Endothelial cell of umbilical vein (primary cell): ENCODE results near the gene UBR3. TPM values are rescaled to one million over a fixed set of nuclear protein-coding genes. Genes with fewer than 3 reads are reported as not detected.
"Not testable (repeated sequence)": the region's sequence is repeated elsewhere in the genome, so short reads cannot be mapped to it uniquely, and the experiment has no call there.

Experiments used
- BruUV-seq: library from RNA; stranded (reverse); fragments of 400-500 nt; replicated peaks from 2 replicates; lab custom pipeline; 2021; lab: Mats Ljungman, UMichigan
- CTCF ChIA-PET: fragments of 300-600, 350-600 bp; sonication (Branson Sonifier 250); formaldehyde crosslinking; loops from one replicate; lab custom pipeline; 2021; ENCODE audit warnings: antibody characterized with exemption, inconsistent platforms; lab: Charles Lee
- POLR2A ChIA-PET: fragments of 300-600, 350-600 bp; sonication (Branson Sonifier 250); formaldehyde crosslinking; loops from one replicate; lab custom pipeline; 2021; ENCODE audit warnings: antibody characterized with exemption, inconsistent platforms; lab: Charles Lee
- DNase-seq: peaks from one replicate; pipeline ENCODE4 v3.0.0-alpha.2; 2011; ENCODE audit warnings: low read depth, low spot score
- FAIRE-seq: peaks from 2 replicates; lab custom pipeline; 2011; peaks lifted over from hg19 to GRCh38; lab: Jason Lieb, UNC
- H2AFZ ChIP-seq: 2 replicates; pipeline ENCODE4 v1.6.0; 2012; ENCODE audit warnings: low read depth, low read length, control low read depth, inconsistent platforms
- H3K27ac ChIP-seq: 2 replicates; pipeline ENCODE4 v1.5.1; 2011; ENCODE audit warnings: low read depth, mild to moderate bottlenecking, control low read depth, low read length, moderate library complexity; ENCODE audit not compliant: insufficient read depth
- H3K27me3 ChIP-seq, 2 experiments: 2 replicates each; pipeline versions ENCODE4 v1.6.0 to v1.6.1; 2011; ENCODE audit warnings: low read length in 2 of 2, mixed read lengths in 1 of 2; ENCODE audit not compliant: control insufficient read depth in 2 of 2, insufficient read depth in 2 of 2
- H3K36me3 ChIP-seq, 2 experiments: 2 replicates in 1 of 2; 3 replicates in 1 of 2; pipeline ENCODE4 v1.5.1; 2011; ENCODE audit warnings: low read length in 2 of 2, mild to moderate bottlenecking in 1 of 2, moderate library complexity in 1 of 2; ENCODE audit not compliant: control insufficient read depth in 2 of 2, insufficient read depth in 2 of 2; ENCODE audit errors: extremely low read depth in 1 of 2
- H3K4me1 ChIP-seq: 3 replicates; pipeline ENCODE4 v1.5.1; 2011; ENCODE audit warnings: mild to moderate bottlenecking, low read length; ENCODE audit not compliant: control insufficient read depth, insufficient read depth; ENCODE audit errors: extremely low read depth
- H3K4me2 ChIP-seq: 2 replicates; pipeline ENCODE4 v1.6.1; 2011; ENCODE audit warnings: low read length, control low read depth, mixed read lengths; ENCODE audit not compliant: insufficient read depth
- H3K4me3 ChIP-seq, 3 experiments: fragments of 200-600 bp in 1 of 3; sonication (generic), shearing (Covaris generic) in 1 of 3; replicated peaks in 1 of 3; 2 replicates each; pipeline ENCODE4 v1.5.1; 2011 to 2016; ENCODE audit warnings: control low read depth in 3 of 3, low read length in 3 of 3, mild to moderate bottlenecking in 2 of 3, inconsistent platforms in 1 of 3, low read depth in 1 of 3, moderate library complexity in 1 of 3; ENCODE audit not compliant: insufficient read depth in 1 of 3
- H3K79me2 ChIP-seq: 2 replicates; pipeline ENCODE4 v1.6.0; 2012; ENCODE audit warnings: low read length, inconsistent platforms; ENCODE audit not compliant: control insufficient read depth, insufficient read depth
- H3K9ac ChIP-seq: replicated peaks from 2 replicates; pipeline ENCODE3; 2011; ENCODE audit warnings: low read length, control low read depth; ENCODE audit not compliant: insufficient read depth; ENCODE audit errors: extremely low read depth
- H3K9me1 ChIP-seq: replicated peaks from 3 replicates; pipeline ENCODE4 v1.6.0; 2011; ENCODE audit warnings: mild to moderate bottlenecking, low read length; ENCODE audit not compliant: control insufficient read depth, insufficient read depth; ENCODE audit errors: extremely low read depth
- H3K9me3 ChIP-seq: replicated peaks from 2 replicates; pipeline ENCODE4 v1.5.1; 2012; ENCODE audit warnings: low read length, inconsistent platforms; ENCODE audit not compliant: control insufficient read depth, insufficient read depth
- H4K20me1 ChIP-seq: replicated peaks from 2 replicates; pipeline ENCODE3; 2011; ENCODE audit warnings: mild to moderate bottlenecking, low read length; ENCODE audit not compliant: control insufficient read depth, insufficient read depth; ENCODE audit errors: extremely low read depth
- EZH2 ChIP-seq: IDR thresholded peaks from 2 replicates; pipeline ENCODE4 v1.6.1; 2012; ENCODE audit warnings: borderline replicate concordance, low read depth, mild to moderate bottlenecking, moderate library complexity, low read length, inconsistent platforms; ENCODE audit not compliant: severe bottlenecking
- FOS ChIP-seq: IDR thresholded peaks from 2 replicates; pipeline ENCODE4 v1.6.1; 2011; ENCODE audit warnings: mild to moderate bottlenecking, low read length, moderate library complexity, borderline replicate concordance; ENCODE audit not compliant: insufficient read depth
- MYC ChIP-seq: IDR thresholded peaks from one replicate; pipeline ENCODE4 v1.6.1; 2011; ENCODE audit warnings: mild to moderate bottlenecking, low read depth, low read length
- dilution Hi-C: fragments of 300-500 bp; cut with MboI; formaldehyde crosslinking; loops from one replicate; pipeline ENCODE4 v1.15.0; 2019; ENCODE audit warnings: low sequenced_read_pairs; ENCODE audit not compliant: extremely low pct_ligation_motif_present
- intact Hi-C: fragments of 100-400 bp; cut with micrococcal nuclease; formaldehyde crosslinking; loops from one replicate; pipeline ENCODE4 v1.10.0; 2022
- polyA plus RNA-seq, 4 experiments: library from polyadenylated mRNA; depleted of rRNA in 3 of 4; stranded (reverse) in 3 of 4; unstranded in 1 of 4; fragments of >200 nt; gene quantifications; 2 replicates each; pipeline versions ENCODE4 v1.2.1 to v1.2.3, GENCODE V29; 2011 to 2012; ENCODE audit warnings: missing spikeins in 1 of 4
- total RNA-seq: library from RNA; stranded (reverse); gene quantifications from 2 replicates; pipeline ENCODE4 v1.2.3, GENCODE V29; 2021

Gene UBR3
- total and polyA plus RNA-seq, 2 donors (not counting 3 experiments of a cell fraction or from before 2014, with no cell fraction given), result 5.3 to 27.5 TPM

GRCh38 chr2:170118641-170119040 is 291.4 kb downstream of the UBR3 start:
- H3K79me2 ChIP-seq, result no peaks in the 10 kb centered on the region
- H2AFZ ChIP-seq, result no peak overlapping the region
- no peaks in the 10 kb centered on the region for H4K20me1 ChIP-seq
- peaks cover 0 to 6% of the 10 kb centered on the region in 2 experiments for H3K27me3 ChIP-seq
- TF ChIP-seq FOS (no peak), EZH2 (no peak), MYC (no peak)
- no peak overlapping the region for H3K27ac ChIP-seq
- no peaks in the 10 kb centered on the region for H3K9me3 ChIP-seq
- no peak overlapping the region for H3K4me2 ChIP-seq
- intact Hi-C loops, result no loop called here
- CTCF ChIA-PET, result no interaction called here
- DNase-seq, result no peak
- no peak for FAIRE-seq
- POLR2A ChIA-PET, result no interaction called here
- dilution Hi-C loops, result no loop called here
- H3K9me1 ChIP-seq, result no peaks in the 10 kb centered on the region
- H3K4me3 ChIP-seq, result no peak overlapping the region
- H3K4me1 ChIP-seq, result peaks cover 4% of the 10 kb centered on the region
- no peaks in the 10 kb centered on the region for H3K36me3 ChIP-seq
- no TSS peak for BruUV-seq
- no peak overlapping the region for H3K9ac ChIP-seq

- H3K36me3 ChIP-seq, H3K4me2 ChIP-seq, H3K79me2 ChIP-seq, H3K27me3 ChIP-seq, dilution Hi-C loops, H4K20me1 ChIP-seq, DNase-seq, H3K9me3 ChIP-seq, H3K4me3 ChIP-seq, H3K4me1 ChIP-seq, H3K9ac ChIP-seq, BruUV-seq, H3K27ac ChIP-seq, intact Hi-C loops, CTCF ChIA-PET, POLR2A ChIA-PET, H3K9me1 ChIP-seq, FAIRE-seq, H2AFZ ChIP-seq: not testable (repeated sequence)
Measured at GRCh38 chr2:170119326-170119725, 292.1 kb downstream of the UBR3 start.
